Osteoblast (primary cell): Measurements from ENCODE around the gene TARP. TPM values are rescaled to one million over a fixed set of nuclear protein-coding genes. Genes with fewer than 3 reads are reported as not detected.

ENCODE experiments used
- small RNA-seq: library from RNA; depleted of rRNA; stranded (forward); fragments of <200 nt; gene quantifications from one replicate; pipeline ENCODE3, GENCODE V24; 2012
- total RNA-seq: library from RNA; depleted of rRNA; stranded (reverse); fragments of >200 nt; gene quantifications from 2 replicates; pipeline ENCODE4 v1.2.3, GENCODE V29; 2012

TARP gene

Small RNAs within 50 kb of the gene (small RNA-seq; reads per million reads assigned to genes)
- not detected for gene TRGJ1
- gene TRGJ2 = not detected
- gene TRGJP = not detected
- not detected for gene TRGJP1
- not detected for gene TRGJP2
- gene TRGVA = not detected

Other genes starting within 250 kb of the TARP start
- 60.4 and 63.3 TPM in 2 replicates for gene STARD3NL, start 95.4 kb downstream of the TARP start, total RNA-seq